Psoas muscle (tissue), 8 donors: ENCODE results near the gene TRABD. TPM values are rescaled to one million over a fixed set of nuclear protein-coding genes. Genes with fewer than 3 reads are reported as not detected.

ENCODE experiments used
- ATAC-seq, 4 donors: fragments of 200-7000 bp; cut with Tn5 transposase; one replicate each; pipeline ENCODE4 v1.9.1; 2020; ENCODE audit warnings: moderate library complexity in 3 of 4, mild to moderate bottlenecking in 2 of 4
- DNase-seq, 2 donors: peaks; one replicate each; pipeline ENCODE4 v3.0.0-alpha.2; 2020
- H3K27ac ChIP-seq: fragments of 200-600 bp; one replicate; pipeline ENCODE4 v1.8.0; 2022
- H3K27me3 ChIP-seq, 3 donors: fragments of 200-600 bp in 1 of 3; one replicate each; pipeline versions ENCODE4 v1.6.1 to v1.8.0; 2013 to 2022; ENCODE audit warnings: low read length in 2 of 3, mild to moderate bottlenecking in 2 of 3, moderate library complexity in 1 of 3; ENCODE audit not compliant: insufficient read depth in 3 of 3
- H3K36me3 ChIP-seq, 2 donors: fragments of 200-600 bp in 1 of 2; one replicate each; pipeline versions ENCODE4 v1.6.1 to v1.8.0; 2013 to 2022; ENCODE audit warnings: low read depth in 1 of 2, mild to moderate bottlenecking in 1 of 2, moderate library complexity in 1 of 2; ENCODE audit not compliant: insufficient read depth in 1 of 2
- H3K4me1 ChIP-seq: fragments of 200-600 bp; one replicate; pipeline ENCODE4 v1.8.0; 2022
- H3K4me3 ChIP-seq: fragments of 200-600 bp; one replicate; pipeline ENCODE4 v1.8.0; 2022; ENCODE audit warnings: mild to moderate bottlenecking
- H3K9me3 ChIP-seq: fragments of 200-600 bp; one replicate; pipeline ENCODE4 v1.8.0; 2022
- CTCF ChIP-seq: fragments of 200-600 bp; IDR thresholded peaks from one replicate; pipeline ENCODE4 v1.8.0; 2022; ENCODE audit warnings: antibody characterized with exemption
- WGBS, 3 donors: extraction: QIAGEN DNeasy Blood & Tissue Kit; methylation state at CpG; one replicate each; pipeline versions ENCODE4 v1.1.6 to v1.1.7; 2013; 5-methylcytosine and 5-hydroxymethylcytosine counted together
- intact Hi-C, 2 donors: fragments of 100-400 bp; cut with DNase I; formaldehyde crosslinking; loops; one replicate each; pipeline versions ENCODE4 v1.11.0 to v1.14.2; 2022
- polyA plus RNA-seq, 3 donors: library from polyadenylated mRNA; stranded (reverse); fragments of 200-250 nt; gene quantifications; one replicate each; pipeline ENCODE4 v1.2.3, GENCODE V29; 2013
- total RNA-seq, 4 donors: library from RNA; stranded (reverse); fragmentation: NEBNext Ultra II Directional in 2 of 4; extraction: Animal tissue kit (Norgen Biotek cat#: 25700) in 2 of 4; gene quantifications; one replicate each; pipeline versions ENCODE4 v1.2.1 to v1.2.4, GENCODE V29; 2021 to 2023
- donor health status: healthy with polysubstance abuse.
- donor health status: DM: no; HTN: no; CAD: no; lungs with moderate emphysema.
- donor health status: Bipolar disorder and iron deficiency.
- donor health status: healthy.
- donor health status: DM: yes; HTN: yes; CAD: no.
- donor health status: DM: no; HTN: no; CAD: no.
- donor health status: DM: no; HTN: no; CAD: no.
- donor health status: DM: yes; HTN: yes; CAD: no.

Gene TRABD
- total and polyA plus RNA-seq, 7 donors: 19.9 to 52.1 (median 29.5) TPM

- Histone ChIP-seq H3K36me3 (peaks cover 2 to 47% of the 10 kb centered on the region in 2 donors), H3K9me3 (no peaks in the 10 kb centered on the region), H3K27me3 (no peaks in the 10 kb centered on the region), H3K27ac (no peak overlapping the region), H3K4me1 (peaks cover 13% of the 10 kb centered on the region), H3K4me3 (no peak overlapping the region)
- intact Hi-C loops: no loop called here
- no peak for TF ChIP-seq CTCF
- no peak for DNase-seq
- no peak for ATAC-seq
- 88 to 91% (median 89%) methylated on average over 7 to 8 of the region's 8 CpGs for WGBS, 3 donors
Observed at GRCh38 chr22:50193621-50194020, 7.9 kb downstream of the TRABD start.

- DNase-seq: no peak
- no peak for TF ChIP-seq CTCF
- Histone ChIP-seq H3K4me1 (peaks cover 10% of the 10 kb centered on the region), H3K27ac (no peak overlapping the region), H3K27me3 (no peaks in the 10 kb centered on the region), H3K4me3 (no peak overlapping the region), H3K9me3 (no peaks in the 10 kb centered on the region), H3K36me3 (peaks cover 2 to 53% of the 10 kb centered on the region in 2 donors)
- intact Hi-C loops: no loop called here
- 90 to 93% (median 93%) methylated on average over 33 to 44 of the region's 44 CpGs for WGBS, 3 donors
- ATAC-seq: no peak
Observed at GRCh38 chr22:50194037-50194805, 8.5 kb downstream of the TRABD start.

GRCh38 chr22:50196256-50196655 is 10.5 kb downstream of the TRABD start:
- no peaks in the 10 kb centered on the region for H3K9me3 ChIP-seq
- no peaks in the 10 kb centered on the region for H3K27me3 ChIP-seq
- TF ChIP-seq CTCF: no peak
- intact Hi-C loops: no loop called here
- no peak overlapping the region for H3K4me3 ChIP-seq
- H3K36me3 ChIP-seq: peaks cover 2 to 55% of the 10 kb centered on the region in 2 donors
- 82 to 86% (median 86%) methylated on average over 18 of the region's 18 CpGs for WGBS, 3 donors
- peaks cover 4% of the 10 kb centered on the region for H3K4me1 ChIP-seq
- no peak overlapping the region for H3K27ac ChIP-seq
- DNase-seq (no peak), ATAC-seq (no peak)

- intact Hi-C loops: no loop called here
- DNase-seq: no peak
- H3K27ac ChIP-seq: no peak overlapping the region
- H3K27me3 ChIP-seq: no peaks in the 10 kb centered on the region
- peaks cover 5% of the 10 kb centered on the region for H3K4me1 ChIP-seq
- ATAC-seq: no peak
- H3K9me3 ChIP-seq: no peaks in the 10 kb centered on the region
- WGBS, 3 donors: 84 to 91% (median 88%) methylated on average over 20 to 23 of the region's 23 CpGs
- no peak for TF ChIP-seq CTCF
- H3K36me3 ChIP-seq: peaks cover 2 to 55% of the 10 kb centered on the region in 2 donors
- no peak overlapping the region for H3K4me3 ChIP-seq
Observed at GRCh38 chr22:50197000-50197800, 11.5 kb downstream of the TRABD start.
